ENCODE data around the gene CAMKK2. TPM values are rescaled to one million over a fixed set of nuclear protein-coding genes. Genes with fewer than 3 reads are reported as not detected.

The CAMKK2 gene
- total RNA-seq, 1 experiment from 2014 or later, result 24.7 TPM

DNA sequence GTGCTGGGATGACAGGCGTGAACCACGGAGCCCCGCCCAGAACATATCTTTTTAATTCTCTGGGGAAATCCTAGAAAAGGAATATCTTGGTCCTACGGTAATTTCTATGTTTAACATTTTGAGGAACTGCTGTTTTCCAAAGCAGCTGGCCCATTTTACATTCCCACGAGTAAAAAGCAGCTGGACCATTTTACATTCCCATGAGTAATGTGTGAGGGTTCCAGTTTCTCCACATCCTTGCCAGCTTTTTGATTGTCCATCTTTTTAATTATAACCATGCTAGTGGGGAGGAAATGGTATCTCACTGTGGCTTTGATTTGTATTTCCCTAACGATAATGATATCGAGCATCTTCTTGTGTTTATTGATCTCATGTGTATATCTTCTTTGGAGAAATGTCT is 91.0 kb downstream of the CAMKK2 start:
- no CpG with 5 or more reads among the region's 7 CpGs for WGBS (ENCODE audit: extremely low coverage, insufficient read length, low lambda C conversion rate)

More for the DNA sequence above, 91.0 kb downstream of the CAMKK2 start:
- no peak overlapping the region for H2BK5ac ChIP-seq (ENCODE audit: insufficient read length, low read length)
- H3K4ac ChIP-seq (ENCODE audit: low read depth, low read length), result no peak overlapping the region
- H2BK15ac ChIP-seq (ENCODE audit: low read depth, low read length), result no peak overlapping the region
- H3K79me2 ChIP-seq (ENCODE audit: insufficient read depth, low read length), result no peaks in the 10 kb centered on the region
- Mint-ChIP-seq H3K27me3 (ENCODE audit: low read depth) (peaks cover 16% of the 10 kb centered on the region), H3K4me3 (no peak overlapping the region), H3K4me1 (no peaks in the 10 kb centered on the region; a peak in 1 of 4 replicates), H3K27ac (no peak overlapping the region), H3K9me3 (no peaks in the 10 kb centered on the region; a peak in 1 of 5 replicates), H3K36me3 (ENCODE audit: insufficient read depth in 1 of 3, low read depth in 3 of 3) (no peaks in the 10 kb centered on the region)
- no peak overlapping the region for H2AK5ac ChIP-seq (ENCODE audit: insufficient read length, low read length)
- no peaks in the 10 kb centered on the region for H3K4me1 ChIP-seq (ENCODE audit: insufficient read depth, low read length)
- H4K20me1 ChIP-seq (ENCODE audit: control insufficient read depth, insufficient read depth, insufficient read length), result no peaks in the 10 kb centered on the region
- H2BK120ac ChIP-seq (ENCODE audit: low read depth, low read length, poor library complexity, severe bottlenecking), result no peak overlapping the region
- H3K18ac ChIP-seq (ENCODE audit: insufficient read length, low read depth, low read length), result no peak overlapping the region
- H3K27me3 ChIP-seq (ENCODE audit: insufficient read depth, low read length), result no peaks in the 10 kb centered on the region; the same call in 1 of the 2 replicates
- H3T11ph ChIP-seq (ENCODE audit: low read length), result no peak overlapping the region
- no peak overlapping the region for H3K56ac ChIP-seq (ENCODE audit: insufficient read length, low read depth, low read length)
- H4K8ac ChIP-seq (replicated peaks; ENCODE audit: insufficient read length, low read depth, low read length), result no peak overlapping the region
- H3K4me2 ChIP-seq (ENCODE audit: insufficient read depth, insufficient read length, low read length), result no peak overlapping the region
- no peak overlapping the region for H4K5ac ChIP-seq (ENCODE audit: insufficient read length, low read depth, low read length)
- H2AFZ ChIP-seq (ENCODE audit: low read length), result no peak overlapping the region
- no peak overlapping the region for H4K91ac ChIP-seq (ENCODE audit: insufficient read length, low read depth, low read length)
- TF ChIP-seq, protein P1, sequence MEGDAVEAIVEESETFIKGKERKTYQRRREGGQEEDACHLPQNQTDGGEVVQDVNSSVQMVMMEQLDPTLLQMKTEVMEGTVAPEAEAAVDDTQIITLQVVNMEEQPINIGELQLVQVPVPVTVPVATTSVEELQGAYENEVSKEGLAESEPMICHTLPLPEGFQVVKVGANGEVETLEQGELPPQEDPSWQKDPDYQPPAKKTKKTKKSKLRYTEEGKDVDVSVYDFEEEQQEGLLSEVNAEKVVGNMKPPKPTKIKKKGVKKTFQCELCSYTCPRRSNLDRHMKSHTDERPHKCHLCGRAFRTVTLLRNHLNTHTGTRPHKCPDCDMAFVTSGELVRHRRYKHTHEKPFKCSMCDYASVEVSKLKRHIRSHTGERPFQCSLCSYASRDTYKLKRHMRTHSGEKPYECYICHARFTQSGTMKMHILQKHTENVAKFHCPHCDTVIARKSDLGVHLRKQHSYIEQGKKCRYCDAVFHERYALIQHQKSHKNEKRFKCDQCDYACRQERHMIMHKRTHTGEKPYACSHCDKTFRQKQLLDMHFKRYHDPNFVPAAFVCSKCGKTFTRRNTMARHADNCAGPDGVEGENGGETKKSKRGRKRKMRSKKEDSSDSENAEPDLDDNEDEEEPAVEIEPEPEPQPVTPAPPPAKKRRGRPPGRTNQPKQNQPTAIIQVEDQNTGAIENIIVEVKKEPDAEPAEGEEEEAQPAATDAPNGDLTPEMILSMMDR (conservative IDR thresholded peaks at IDR 0.05), result no peak
- H3K23me2 ChIP-seq (ENCODE audit: insufficient read length, low read depth, low read length, poor library complexity, severe bottlenecking), result no peaks in the 10 kb centered on the region
- H3K9ac ChIP-seq (ENCODE audit: extremely low read depth, insufficient read length, low read length), result no peak overlapping the region
- no peak overlapping the region for H3K27ac ChIP-seq (ENCODE audit: insufficient read length, low read depth, low read length)
- no peak overlapping the region for H2BK20ac ChIP-seq (ENCODE audit: low read depth, low read length, poor library complexity, severe bottlenecking)
- no peak overlapping the region for H2BK12ac ChIP-seq (ENCODE audit: insufficient read length, low read depth, low read length)
- H3K23ac ChIP-seq (ENCODE audit: insufficient read length, low read depth, low read length), result no peak overlapping the region
- H3K79me1 ChIP-seq (ENCODE audit: insufficient read depth, low read depth, low read length, poor library complexity, severe bottlenecking), result no peaks in the 10 kb centered on the region
- DNase-seq, result no peak
- no peaks in the 10 kb centered on the region for H3K9me3 ChIP-seq (ENCODE audit: control insufficient read depth, low read depth, low read length)
- H3K14ac ChIP-seq (ENCODE audit: insufficient read depth, low read length), result no peak overlapping the region
